Stimulated activated CD4-positive, alpha-beta T cell treated with anti-CD3 and anti-CD28 coated beads, Interleukin-15, amount 100 ng/mL, for 48 hours (primary cell): ENCODE measurements around the gene ALPL.
A peak's percentile ranks its signal among the peaks of the same experiment; 100 is the strongest.

ENCODE experiments used
- DNase-seq, 2 donors: peaks; one replicate each; pipeline ENCODE4 v3.0.0-alpha.2; 2020; ENCODE audit warnings: low read depth in 2 of 2

The ALPL gene

DNA sequence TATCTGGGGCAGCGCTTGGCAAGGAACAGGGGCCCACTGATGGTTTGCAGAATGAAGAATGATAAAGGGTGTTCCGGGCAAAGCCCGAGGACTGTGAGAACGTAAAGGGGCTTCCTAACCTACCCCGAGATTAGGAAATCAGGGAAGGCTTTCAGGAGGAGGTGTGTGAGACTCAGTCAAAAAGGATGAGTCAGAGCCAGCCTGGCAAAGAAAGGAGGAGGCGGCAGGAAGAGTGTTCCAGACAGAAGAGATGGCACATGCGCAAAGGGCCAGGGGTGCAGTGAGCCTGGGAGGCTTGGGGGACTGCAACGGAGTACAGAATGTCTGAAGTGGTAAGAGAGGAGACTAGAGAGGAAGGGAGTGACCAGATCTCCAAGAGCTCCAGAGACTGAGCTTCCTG is 89.7 kb downstream of the ALPL start:
- DNase-seq = no peak

DNA sequence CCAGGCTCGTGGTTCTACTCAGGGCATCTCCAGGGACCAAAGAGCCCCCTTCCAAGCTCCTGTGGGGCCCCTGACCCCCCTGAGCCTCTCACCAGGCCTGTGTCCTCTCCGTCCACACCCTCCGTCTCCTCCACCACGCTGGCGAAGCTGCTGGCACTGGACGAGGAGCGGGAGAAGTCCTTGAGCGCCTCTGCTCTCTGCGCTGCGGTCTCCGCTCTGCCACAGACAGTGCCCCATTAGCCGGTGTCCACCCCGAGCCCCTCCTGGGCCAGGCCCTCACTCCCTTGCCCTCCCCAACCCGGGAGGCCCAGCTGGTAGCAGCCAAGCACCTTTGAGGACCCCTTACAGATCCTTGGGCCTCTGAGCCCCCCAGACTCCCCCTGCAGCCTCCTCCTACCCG is 90.2 kb downstream of the ALPL start:
- no peak for DNase-seq

DNA sequence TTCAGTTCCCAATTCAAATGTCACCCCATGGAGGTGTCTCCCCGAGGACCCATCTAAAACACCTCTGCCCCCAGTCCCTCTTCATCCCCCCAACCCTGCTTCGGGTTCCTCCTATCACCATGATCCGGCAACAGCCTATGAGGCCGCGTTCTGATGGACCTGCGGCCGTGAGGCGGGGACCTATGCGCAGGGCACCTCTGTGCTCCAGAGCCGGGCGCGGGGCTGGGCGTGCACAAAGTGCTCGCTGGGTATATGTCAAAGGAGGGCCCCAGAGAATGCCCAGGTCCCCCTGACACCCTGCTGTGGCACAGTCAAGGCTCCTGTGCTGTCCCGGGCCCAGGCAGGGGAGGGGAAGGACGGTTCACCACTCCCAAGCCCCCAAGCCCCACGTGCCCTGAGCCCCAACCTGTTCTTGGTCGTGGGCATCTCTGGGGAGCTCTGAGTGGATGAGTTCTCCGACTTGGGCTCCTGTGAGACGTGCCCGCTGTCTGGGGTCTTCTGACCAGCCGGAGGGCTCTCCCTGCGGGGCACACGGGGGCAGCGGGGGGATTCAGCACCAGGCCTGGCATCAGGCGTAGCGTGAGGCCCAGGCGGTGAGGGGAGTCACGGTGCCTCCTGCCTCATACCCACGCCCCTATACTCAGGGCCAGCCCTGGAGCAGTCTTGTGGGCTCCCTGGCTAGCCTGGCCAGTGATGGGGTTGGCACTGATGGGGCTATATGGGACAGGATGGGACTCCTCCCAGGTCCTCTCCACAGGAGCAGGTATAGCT is 92.2 kb downstream of the ALPL start:
- DNase-seq = no peak

DNA sequence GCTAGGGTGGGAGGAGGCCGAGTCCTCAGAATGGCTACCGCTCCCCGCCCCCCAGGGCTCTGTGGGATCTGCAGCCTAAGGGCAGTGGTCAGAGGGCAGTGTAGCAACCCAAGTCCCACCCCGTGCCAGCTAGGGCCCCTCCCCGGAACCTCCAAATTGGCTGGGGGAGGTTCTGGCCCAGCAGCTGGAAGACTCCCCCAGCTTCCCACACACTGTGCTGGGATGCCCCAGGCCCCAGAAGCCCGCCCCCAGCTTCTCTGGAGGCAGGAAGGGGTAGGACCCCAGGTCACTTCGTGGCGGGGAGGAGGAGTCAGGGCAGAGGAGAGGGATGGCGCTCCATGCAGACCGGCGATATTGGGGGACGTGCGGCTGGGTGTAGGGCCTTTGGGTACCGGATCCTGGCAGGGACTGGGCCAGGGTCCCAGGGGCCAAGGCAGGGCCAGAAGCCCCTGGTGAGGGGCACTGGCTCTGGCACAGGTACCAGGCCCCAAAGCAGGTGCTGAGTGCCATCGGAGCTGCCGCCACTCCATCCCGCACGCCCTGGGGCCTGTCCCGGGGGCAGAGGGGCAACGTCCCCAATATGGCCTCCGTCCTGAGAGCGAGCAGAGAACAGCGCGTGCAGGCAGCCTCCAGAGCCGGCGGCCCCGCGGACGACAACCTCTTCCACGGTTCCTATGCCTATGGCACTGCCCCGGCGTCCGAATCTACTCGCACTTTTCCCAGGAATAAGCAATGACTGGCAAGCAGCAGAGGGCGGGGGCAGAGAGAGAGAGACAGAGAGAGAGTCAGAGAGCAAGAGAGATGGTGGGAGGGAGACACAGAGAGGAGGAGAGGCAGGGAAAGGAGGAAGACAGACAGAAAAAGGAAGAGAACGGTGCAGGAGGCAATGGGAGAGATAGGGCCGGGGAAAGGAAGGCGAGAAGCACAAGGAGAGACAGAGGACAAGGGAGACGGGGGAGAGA is 94.2 kb downstream of the ALPL start:
- DNase-seq = no peak

DNA sequence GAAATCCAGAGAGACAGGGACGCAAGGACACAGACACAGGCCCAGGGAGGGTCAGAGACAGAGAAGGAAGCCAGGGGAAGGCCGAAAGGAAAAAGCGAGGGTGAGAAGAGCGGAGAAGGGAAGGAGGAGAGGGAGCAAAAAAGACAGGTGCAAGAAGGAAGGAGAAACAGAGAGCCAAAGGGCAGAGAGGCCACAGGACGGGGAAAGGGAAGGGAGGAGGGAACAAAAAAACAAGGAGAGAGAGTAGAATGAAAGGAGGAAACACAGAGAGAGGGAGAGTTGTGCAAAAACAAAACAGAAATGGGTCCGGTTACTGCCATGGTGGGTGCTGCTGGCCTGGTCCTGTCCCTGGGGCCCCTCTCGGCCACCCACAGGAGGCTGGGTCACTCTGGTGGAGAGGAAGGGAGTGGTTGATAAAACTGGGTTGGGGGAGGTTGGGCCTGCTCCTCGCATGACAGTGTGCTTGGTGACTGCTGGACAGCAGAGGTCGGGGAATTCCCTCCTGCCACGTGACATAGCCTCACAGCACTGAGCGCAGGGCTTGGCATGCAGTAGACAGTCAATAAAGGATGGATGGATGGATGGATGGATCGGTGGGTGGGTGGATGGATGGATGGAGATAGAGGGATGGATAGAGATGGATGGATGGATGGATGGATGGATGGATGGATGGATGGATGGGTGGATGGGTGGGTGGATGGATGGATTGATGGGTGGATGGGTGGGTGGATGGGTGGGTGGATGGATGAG is 95.2 kb downstream of the ALPL start:
- no peak for DNase-seq

DNA sequence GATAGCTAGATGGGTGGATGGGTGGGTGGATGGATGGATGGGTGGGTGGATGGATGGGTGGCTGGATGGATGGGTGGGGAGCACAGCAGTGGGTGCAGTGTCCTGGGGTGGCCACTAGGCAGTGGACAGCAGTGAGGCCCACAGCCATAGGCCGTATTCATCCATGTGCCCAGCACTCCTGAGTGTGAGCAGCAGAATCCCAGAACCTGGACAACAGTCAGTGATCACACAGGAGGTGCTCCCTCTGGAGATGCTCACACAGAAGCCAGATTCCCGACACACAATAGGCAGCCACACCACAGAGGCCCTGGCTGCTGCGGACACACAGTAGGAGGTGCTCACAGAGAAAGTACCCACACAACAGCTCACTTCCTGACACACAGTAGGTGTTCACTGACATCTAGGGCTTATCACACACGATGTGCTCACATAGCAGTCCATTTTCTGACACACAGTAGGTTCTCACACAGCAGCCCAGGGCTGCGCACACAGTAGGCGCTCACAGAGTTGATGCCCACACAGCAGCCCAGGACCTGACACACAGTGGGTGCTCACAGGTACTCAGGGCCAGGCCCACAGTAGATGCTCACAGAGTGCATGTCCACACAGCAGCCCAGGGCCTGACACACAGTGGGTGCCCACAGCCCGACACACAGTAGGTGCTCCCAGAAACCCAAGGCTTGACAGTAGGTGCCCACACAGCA is 95.9 kb downstream of the ALPL start:
- DNase-seq = no peak

DNA sequence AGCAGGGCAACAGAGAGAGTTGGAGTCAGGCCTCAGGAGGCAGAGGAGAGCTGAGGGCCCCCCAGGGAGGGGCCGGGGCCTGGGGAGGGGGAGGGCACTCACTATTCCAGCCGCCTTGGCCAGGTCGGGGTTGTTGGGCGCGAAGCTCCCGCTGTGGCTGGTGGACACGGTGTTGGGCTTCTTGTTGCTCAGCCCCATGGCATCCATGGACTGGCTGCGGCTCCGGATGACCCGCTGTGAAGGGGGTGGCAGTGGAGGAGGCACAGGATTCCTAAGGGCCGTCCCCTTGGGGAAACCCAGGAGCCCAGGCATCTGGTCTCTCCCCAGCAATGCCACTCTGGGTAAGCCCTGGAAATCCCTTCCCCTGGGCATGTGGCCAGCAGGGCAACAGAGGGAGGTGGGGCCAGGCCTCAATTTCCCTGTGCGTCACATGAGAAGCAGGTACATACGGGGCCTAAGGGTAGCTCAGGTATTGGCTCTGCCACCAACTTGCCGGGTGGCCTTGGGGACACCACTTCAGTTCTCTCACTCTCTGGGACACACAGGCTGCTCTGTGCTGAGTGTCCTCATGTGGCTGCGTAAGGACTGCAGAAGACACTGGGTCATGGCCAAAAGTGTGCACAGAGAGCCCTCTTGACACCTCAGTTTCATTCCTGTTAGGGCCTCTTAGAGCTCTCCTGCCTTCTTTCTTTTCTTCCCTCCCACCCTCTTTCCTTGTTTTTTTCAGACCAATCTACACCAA is 96.9 kb downstream of the ALPL start:
- DNase-seq = no peak

DNA sequence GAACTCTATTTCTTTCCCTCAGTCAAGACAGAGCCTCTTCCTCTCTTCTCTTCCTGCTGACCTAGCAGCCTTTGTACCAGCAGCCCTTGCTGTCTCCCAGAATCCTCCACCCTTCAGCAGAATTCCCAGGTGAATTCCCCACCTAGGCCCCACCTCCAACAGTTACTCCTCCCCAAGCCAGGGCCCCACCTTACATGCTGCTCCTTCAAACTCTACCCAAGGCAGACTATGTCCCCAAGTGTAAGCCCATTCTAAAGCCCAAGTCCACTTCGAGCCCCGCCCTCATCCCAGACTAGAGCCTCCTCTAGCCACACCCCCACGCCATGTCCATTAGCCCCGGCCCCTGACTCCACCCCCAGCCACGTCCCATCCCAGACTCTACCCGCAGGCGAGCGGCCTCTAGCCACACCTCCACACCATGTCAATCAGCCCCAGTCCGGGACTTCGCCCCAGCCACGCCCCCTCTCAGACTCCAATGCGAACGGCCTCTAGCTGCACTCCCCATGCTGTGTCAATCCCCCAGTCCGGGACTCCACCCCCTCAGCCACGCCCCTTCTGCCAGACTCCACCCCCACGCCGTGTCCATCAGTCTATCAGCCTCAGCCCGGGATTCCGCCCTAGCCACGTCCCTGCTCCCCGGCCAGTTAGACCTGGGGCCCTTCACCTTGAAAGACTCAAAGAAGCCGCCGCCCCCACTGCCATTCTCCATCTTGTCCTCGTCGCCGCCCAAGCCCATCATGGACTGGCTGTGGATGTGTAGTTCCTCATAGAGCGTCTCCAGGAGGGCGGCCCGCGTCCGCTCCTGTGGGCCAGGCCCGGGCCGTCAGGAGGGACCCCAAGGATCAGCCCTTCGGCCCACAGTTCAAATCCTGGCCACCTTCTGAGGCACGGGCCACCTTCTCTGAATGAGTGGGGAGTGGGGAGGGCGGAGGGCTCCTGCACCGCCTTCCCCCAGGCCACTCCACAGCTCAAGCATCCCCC is 98.6 kb downstream of the ALPL start:
- peak; percentile 59 to 71 for DNase-seq

DNA sequence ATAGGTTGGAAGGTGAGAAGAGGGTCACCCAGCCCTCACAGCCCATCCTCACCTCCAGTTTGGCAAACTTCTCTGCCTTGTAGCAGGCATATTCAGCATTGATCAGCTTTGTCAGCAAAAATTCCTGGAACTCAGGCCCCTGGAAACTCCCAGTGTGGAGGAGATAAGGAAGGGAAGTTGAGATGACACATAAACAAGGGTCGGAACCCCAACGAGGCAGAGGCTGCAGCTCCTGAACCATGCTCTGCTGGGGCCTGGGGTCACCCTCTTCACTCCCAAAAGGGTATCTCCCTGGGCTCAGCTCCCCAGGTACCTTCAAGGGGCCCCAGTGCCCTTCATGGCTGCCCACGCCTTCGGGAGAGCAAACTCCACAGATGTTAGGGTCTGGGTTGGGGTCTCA is 99.6 kb downstream of the ALPL start:
- no peak for DNase-seq

DNA sequence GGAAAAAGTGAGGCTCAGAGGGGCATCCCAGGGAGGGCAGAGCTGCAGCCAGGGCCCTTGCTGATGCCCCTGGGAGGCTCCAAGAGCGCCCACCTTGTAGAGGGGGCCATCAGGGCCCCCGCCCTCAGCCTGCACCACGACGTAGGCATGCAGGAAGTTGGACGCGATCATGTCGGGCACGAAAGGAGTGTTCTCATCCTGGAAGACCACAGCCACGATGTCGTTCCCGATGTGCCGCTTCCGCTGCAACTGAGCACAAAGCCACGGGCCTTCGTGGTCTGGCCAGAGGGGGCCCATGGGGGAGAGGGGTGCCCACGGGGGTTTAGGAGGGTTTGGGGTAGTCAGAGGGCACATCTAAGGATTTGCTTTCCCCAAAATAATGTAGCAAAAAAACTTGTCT is 100.8 kb downstream of the ALPL start:
- no peak for DNase-seq

DNA sequence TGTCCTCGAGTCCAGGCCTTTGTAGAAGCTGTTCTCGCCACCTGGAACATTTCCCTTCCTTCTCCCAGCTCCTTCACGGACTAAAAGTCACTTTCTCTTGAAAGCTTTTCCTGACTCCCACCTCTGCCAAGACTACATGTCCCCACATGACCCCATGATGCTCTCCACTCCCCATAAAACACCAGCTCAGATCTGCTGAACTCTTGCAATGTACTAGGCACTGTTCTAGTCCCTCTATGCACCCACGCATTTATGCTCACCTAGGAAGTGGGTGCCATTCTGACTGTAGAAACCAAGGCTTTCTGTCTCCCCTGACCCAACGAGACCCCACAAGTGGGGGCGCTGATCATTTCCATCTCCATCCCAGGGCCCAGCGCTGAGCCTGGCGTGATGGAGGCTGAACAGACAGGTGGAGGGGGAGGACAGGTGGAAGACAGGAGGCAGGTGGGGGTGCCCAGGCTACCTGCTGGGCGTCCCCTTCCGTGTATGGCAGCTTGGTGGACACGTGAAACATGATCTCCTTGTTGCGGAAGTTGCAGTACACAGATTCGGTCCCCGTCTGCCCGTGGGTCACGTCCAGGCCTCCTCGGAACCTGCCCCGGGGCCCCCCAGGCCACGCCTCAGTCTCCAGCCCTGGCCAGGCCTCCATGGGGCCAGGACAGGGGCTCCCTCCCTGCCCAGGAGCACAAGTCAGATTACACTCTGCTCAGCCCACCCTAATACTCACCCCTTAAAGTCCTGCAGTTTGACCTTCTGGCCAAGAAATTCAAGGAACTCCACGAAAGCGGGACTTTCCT is 102.0 kb downstream of the ALPL start:
- no peak for DNase-seq

DNA sequence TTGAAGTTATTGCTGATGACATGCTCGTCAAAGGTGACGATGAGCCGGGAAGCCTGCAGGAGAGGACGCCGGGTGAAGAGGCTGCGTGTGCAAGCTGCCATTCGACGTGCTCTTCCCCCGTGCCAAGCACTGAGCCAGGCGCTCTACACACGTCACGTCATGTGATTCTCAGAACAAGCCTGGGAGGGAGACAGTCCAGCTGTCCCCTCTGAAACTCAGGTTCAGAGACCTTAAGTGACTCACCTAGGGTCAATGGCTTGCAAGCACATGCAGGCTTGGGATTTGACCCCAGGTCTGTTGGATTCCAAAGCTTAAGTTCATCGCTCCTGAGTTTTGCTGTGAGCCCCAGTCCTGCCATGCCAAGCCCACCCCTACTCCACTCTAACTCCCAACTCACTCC is 102.8 kb downstream of the ALPL start:
- no peak for DNase-seq

DNA sequence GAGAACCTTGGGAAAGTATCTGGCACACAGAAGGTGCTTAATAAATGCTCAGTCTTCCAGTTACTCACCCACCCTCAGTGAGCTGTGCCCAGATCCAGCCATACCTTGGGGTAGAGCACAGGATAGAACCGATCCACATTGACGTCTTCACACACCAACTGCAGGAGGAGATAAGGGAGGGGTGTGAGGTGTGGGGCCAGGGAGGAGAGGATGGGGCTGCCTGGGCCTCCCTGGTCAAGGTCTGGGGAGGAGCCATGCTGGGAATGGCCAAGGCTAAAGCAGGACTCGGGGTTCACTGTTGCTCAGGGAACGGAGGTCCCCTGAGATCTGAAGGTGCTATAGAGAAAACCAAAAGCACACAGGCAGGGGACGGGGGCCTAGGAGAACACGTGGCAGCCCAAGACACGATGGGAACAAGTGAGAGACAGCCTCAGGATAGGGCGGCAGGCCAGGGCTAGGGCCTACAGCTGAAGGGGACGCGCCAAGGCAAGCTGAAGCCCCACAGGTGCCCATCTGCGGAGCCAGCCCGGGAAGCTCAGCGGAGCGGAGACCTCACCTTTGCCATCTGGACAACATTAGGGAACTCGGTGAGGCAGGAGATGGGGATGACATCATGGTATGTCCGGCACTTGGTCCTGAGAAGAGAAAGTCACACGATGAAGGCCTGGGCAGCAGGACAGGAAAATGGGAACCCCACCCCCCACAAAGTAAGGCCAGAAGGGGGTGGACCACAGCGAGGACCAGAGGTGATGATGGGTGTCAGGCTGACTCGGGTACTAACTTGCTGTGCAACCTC is 104.0 kb downstream of the ALPL start:
- DNase-seq = no peak

DNA sequence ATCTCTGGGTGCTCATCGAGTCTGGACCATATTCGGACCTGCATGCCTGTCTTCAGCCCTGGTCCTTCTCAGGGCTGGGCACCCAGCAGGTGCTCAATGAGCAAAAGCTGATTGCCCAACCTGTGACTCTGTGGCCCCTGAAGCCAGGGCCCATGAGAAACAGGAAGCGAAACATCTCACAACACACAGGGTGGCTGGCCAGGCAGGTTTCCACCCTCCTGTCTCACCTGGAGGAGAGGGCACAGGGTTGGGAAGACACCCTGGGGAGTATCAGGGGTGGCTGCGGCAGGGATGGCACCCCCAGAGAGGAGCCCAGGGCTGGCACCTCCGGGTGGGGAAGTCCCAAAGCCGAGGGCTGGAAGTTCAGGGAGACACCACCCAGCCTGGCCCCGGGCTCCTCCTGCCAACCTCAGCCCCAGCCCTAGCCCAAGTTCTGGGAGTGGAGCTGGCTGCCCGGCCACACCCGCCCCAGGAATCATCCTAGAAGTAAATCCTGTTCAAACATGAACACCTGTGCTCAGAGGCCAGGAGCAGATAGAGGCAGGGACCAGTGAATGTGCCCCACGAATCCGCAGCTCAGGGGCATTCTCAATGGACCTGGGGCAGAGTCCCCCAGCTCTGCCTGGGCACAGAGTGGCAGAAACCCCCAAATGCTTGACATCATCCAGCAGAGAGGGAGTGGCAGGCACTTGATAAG is 105.3 kb downstream of the ALPL start:
- DNase-seq = no peak

DNA sequence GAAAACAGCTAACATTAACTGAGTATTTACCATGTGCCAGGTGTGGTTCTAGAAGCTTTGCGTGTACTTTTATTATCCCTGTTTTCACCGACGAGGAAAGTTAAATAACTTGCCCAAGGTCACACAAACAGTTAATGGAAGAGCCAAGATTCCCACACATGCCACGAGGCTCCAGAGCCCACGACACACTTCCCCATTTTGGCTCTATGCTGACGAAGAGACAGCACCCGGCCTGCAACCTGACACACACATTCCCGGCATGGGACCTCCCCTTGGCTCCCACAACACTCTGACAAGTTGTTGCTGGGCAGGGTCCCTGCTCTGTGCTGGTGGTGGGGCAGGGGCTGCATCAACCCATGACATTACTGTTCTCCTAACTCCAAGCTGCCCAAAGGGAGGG is 107.1 kb downstream of the ALPL start:
- DNase-seq = no peak

DNA sequence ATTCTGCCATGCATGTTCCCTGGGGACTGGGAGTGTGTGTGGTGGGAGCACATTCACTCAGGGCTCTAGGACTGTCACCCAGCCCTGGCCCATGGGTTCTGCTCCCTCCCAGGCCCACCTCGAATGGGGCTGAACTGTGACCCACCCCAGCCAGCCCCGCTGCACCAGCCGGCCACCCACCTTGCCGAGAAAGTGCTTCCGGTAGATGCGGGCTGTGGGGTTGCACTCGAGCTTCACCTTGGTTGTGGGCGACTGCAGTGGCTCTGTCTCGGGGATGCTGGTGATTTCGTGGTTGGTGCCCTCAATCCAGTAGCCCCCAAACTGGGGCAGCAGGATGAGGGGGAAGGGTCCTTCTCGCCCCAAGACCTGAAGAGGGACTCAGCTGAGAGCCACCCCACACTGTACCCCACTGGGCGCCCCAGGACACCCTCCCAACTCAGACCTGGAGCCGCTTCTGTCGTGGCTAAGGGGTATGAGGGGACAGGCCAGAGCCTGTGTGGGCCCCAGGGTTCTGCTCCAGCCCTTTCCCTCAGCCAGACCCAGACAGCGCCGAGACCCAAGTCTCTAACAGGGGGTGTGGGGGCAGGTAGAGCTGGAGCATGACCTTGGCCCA is 108.0 kb downstream of the ALPL start:
- DNase-seq = no peak

DNA sequence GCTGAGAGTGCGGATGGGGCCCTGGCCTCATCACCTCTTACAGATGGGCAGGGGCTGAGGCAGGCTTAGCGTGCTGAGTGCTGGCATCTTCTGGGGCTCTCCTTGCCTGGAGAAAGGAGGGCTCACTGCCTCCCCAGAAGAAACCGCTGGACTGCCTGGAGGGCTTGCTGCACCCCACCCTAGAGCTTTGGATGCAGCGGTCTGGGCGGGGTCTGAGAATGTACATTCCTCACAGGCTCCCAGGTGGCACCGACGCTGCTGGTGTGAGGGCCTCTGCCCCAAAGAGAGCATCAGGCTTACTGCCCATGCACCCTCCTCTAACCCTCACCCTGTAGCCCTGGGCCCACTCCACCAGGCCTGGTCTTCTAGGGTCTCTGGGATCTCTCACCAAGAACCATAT is 108.8 kb downstream of the ALPL start:
- DNase-seq = no peak
